ENCODE data around the gene SNRNP48. TPM values are rescaled to one million over a fixed set of nuclear protein-coding genes. Genes with fewer than 3 reads are reported as not detected.

SNRNP48 gene
- total and polyA plus RNA-seq, 7 donors = 8.3 to 40.8 (median 9.9) TPM

GRCh38 chr6:7640607-7641577 is 50.9 kb downstream of the SNRNP48 start:
- ATAC-seq = no peak
- DNase-seq = no peak
- H3K4me3 ChIP-seq = no peak overlapping the region
- WGBS, 3 donors = 77 to 84% (median 82%) methylated on average over 12 of the region's 12 CpGs
- intact Hi-C loops (cut with DNase I) = no loop called here
- no peaks in the 10 kb centered on the region for H3K27me3 ChIP-seq (ENCODE audit: insufficient read depth in 3 of 3, low read length in 2 of 3)
- no peaks in the 10 kb centered on the region for H3K4me1 ChIP-seq
- H3K9me3 ChIP-seq = no peaks in the 10 kb centered on the region
- H3K36me3 ChIP-seq (ENCODE audit: insufficient read depth in 1 of 2, low read depth in 1 of 2) = no peaks in the 10 kb centered on the region
- no peak overlapping the region for H3K27ac ChIP-seq
- no peak for TF ChIP-seq CTCF (IDR thresholded peaks at IDR 0.05)

GRCh38 chr6:7642791-7643190 is 52.8 kb downstream of the SNRNP48 start:
- Histone ChIP-seq H3K36me3 (ENCODE audit: insufficient read depth in 1 of 2, low read depth in 1 of 2) (no peaks in the 10 kb centered on the region), H3K4me1 (no peaks in the 10 kb centered on the region), H3K27me3 (ENCODE audit: insufficient read depth in 3 of 3, low read length in 2 of 3) (no peaks in the 10 kb centered on the region), H3K27ac (no peak overlapping the region), H3K9me3 (no peaks in the 10 kb centered on the region), H3K4me3 (no peak overlapping the region)
- intact Hi-C loops (cut with DNase I) = no loop called here
- TF ChIP-seq CTCF (IDR thresholded peaks at IDR 0.05) = no peak
- DNase-seq (no peak), ATAC-seq (no peak)
- 81 to 84% (median 84%) methylated on average over 4 of the region's 4 CpGs for WGBS, 3 donors

GRCh38 chr6:7644417-7644816 is 54.4 kb downstream of the SNRNP48 start:
- WGBS, 3 donors = 84 to 97% (median 84%) methylated on average over 2 of the region's 2 CpGs
- TF ChIP-seq CTCF (IDR thresholded peaks at IDR 0.05) = no peak
- no peaks in the 10 kb centered on the region for H3K36me3 ChIP-seq (ENCODE audit: insufficient read depth in 1 of 2, low read depth in 1 of 2)
- DNase-seq (no peak), ATAC-seq (no peak)
- H3K4me3 ChIP-seq = no peak overlapping the region
- intact Hi-C loops (cut with DNase I) = no loop called here
- H3K4me1 ChIP-seq = no peaks in the 10 kb centered on the region
- no peaks in the 10 kb centered on the region for H3K9me3 ChIP-seq
- H3K27me3 ChIP-seq (ENCODE audit: insufficient read depth in 3 of 3, low read length in 2 of 3) = no peaks in the 10 kb centered on the region
- no peak overlapping the region for H3K27ac ChIP-seq

- no peak for ATAC-seq
- H3K9me3 ChIP-seq = no peaks in the 10 kb centered on the region
- H3K27me3 ChIP-seq (ENCODE audit: insufficient read depth in 3 of 3, low read length in 2 of 3) = no peaks in the 10 kb centered on the region
- no peak overlapping the region for H3K27ac ChIP-seq
- 60 to 75% (median 65%) methylated on average over 1 of the region's 1 CpG for WGBS, 3 donors
- H3K36me3 ChIP-seq (ENCODE audit: insufficient read depth in 1 of 2, low read depth in 1 of 2) = no peaks in the 10 kb centered on the region
- no peak for DNase-seq
- no peak overlapping the region for H3K4me3 ChIP-seq
- H3K4me1 ChIP-seq = no peaks in the 10 kb centered on the region
- no peak for TF ChIP-seq CTCF (IDR thresholded peaks at IDR 0.05)
- intact Hi-C loops (cut with DNase I) = no loop called here
Observed at GRCh38 chr6:7646394-7646793, 56.4 kb downstream of the SNRNP48 start.
